ENCODE results near the gene PHF2. TPM values are rescaled to one million over a fixed set of nuclear protein-coding genes. Genes with fewer than 3 reads are reported as not detected.
A peak's percentile ranks its signal among the peaks of the same experiment; 100 is the strongest.

The PHF2 gene
- total and polyA plus RNA-seq, 2 experiments from 2014 or later, result 4.6 to 16.5 TPM

DNA sequence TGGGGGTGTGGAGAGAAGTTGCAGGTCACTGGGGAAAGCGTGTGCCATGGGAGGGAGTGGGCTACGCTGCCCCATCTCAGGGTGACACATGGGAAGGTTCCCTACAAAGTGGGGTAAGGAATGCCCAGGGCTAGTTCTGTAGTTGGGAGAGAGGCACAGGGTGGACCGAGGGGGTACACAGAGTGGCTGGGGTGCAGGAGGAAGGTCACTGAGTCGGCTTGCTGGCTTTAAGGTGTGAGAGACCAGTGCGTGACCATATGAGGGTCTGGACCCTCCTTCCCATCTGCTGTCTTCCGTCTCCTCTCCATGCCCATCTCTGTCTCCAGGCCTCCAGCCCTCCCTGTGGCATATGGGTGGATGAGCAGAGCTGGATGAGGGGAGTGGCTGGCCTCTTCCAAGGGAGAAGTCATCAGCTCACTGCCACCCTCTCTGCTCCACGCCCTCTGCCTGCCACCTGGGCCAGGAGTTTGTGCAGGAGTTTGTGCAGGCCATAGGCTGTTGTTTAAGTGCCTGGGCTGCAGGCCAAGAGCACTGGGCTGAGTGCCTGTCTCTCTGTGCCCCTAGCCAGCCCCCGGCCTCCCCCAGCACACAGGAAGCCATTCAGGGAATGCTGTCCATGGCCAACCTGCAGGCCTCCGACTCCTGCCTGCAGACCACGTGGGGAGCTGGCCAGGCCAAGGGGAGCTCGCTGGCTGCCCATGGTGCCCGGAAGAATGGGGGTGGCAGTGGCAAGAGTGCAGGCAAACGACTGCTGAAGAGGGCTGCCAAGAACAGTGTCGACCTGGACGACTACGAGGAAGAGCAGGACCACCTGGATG, 96.8 kb downstream of the PHF2 start:
- TF ChIP-seq EZH2phosphoT487 (IDR thresholded peaks at IDR 0.05; ENCODE audit: insufficient read depth, low read depth) (no peak), EZH2 (IDR thresholded peaks at IDR 0.05; ENCODE audit: insufficient read depth, poor library complexity, severe bottlenecking) (no peak)
- Histone ChIP-seq H3K36me3 (ENCODE audit: low read depth) (no peaks in the 10 kb centered on the region), H3K4me1 (ENCODE audit: insufficient read depth) (no peaks in the 10 kb centered on the region), H2AFZ (no peak overlapping the region), H3F3A (ENCODE audit: insufficient read depth) (peaks cover 8% of the 10 kb centered on the region; the same call in 1 of the 2 replicates), H3K79me2 (ENCODE audit: insufficient read depth) (no peaks in the 10 kb centered on the region), H3K4me3 (no peak overlapping the region), H3K27ac (no peak overlapping the region), H3K9me2 (ENCODE audit: insufficient read depth) (no peaks in the 10 kb centered on the region), H3K9ac (no peak overlapping the region), H3K4me2 (ENCODE audit: unreplicated experiment) (no peak overlapping the region), H3K27me3 (replicated peaks; ENCODE audit: insufficient read depth) (no peaks in the 10 kb centered on the region), H4K20me1 (ENCODE audit: insufficient read depth) (no peaks in the 10 kb centered on the region), H3K9me3 (ENCODE audit: low read depth) (no peaks in the 10 kb centered on the region)
- DNase-seq, result peak; percentile 53
- 68 to 70% methylated on average over 16 of the region's 16 CpGs for WGBS, 2 experiments (ENCODE audit: low coverage in 1 of 2, low lambda C conversion rate in 2 of 2, missing lambda C conversion rate in 2 of 2)
- in situ Hi-C loops (cut with MboI), result no loop called here

DNA sequence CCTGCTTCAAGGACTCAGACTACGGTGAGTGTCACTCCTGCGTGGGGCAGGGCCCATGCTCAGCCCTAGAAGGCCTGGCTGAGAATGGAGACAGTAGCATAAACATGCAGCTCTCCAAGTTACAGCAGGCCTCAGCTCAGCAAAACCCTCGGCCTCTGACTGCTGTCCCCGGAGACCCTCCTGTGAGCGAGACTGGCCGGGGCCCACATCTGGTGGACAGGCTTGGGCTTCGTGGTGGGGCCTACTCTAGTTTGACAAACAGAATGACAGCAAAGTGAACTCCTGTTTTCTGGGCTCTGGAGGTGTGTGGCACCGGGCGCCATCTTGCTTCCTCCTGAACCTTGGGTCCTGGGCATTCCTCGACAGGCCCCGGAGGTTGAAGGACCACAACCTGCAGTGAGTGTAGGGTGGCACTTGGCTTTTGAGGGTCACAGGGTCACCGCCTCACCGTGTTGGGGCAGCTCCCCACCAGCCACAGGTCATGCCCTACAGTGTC, 97.5 kb downstream of the PHF2 start:
- no peak overlapping the region for H3K4me2 ChIP-seq (ENCODE audit: unreplicated experiment)
- H3K4me3 ChIP-seq, result no peak overlapping the region
- no peak overlapping the region for H3K9ac ChIP-seq
- no peak overlapping the region for H2AFZ ChIP-seq
- H3K36me3 ChIP-seq (ENCODE audit: low read depth), result no peaks in the 10 kb centered on the region
- H3K9me2 ChIP-seq (ENCODE audit: insufficient read depth), result no peaks in the 10 kb centered on the region
- H3F3A ChIP-seq (ENCODE audit: insufficient read depth), result peaks cover 11% of the 10 kb centered on the region; the same call in 1 of the 2 replicates
- no peak for DNase-seq
- H3K27ac ChIP-seq, result no peak overlapping the region
- in situ Hi-C loops (cut with MboI), result no loop called here
- no peaks in the 10 kb centered on the region for H4K20me1 ChIP-seq (ENCODE audit: insufficient read depth)
- 68 to 74% methylated on average over 13 of the region's 13 CpGs for WGBS, 2 experiments (ENCODE audit: low coverage in 1 of 2, low lambda C conversion rate in 2 of 2, missing lambda C conversion rate in 2 of 2)
- no peaks in the 10 kb centered on the region for H3K9me3 ChIP-seq (ENCODE audit: low read depth)
- TF ChIP-seq EZH2 (IDR thresholded peaks at IDR 0.05; ENCODE audit: insufficient read depth, poor library complexity, severe bottlenecking) (no peak), EZH2phosphoT487 (IDR thresholded peaks at IDR 0.05; ENCODE audit: insufficient read depth, low read depth) (no peak)
- no peaks in the 10 kb centered on the region for H3K79me2 ChIP-seq (ENCODE audit: insufficient read depth)
- H3K27me3 ChIP-seq (replicated peaks; ENCODE audit: insufficient read depth), result no peaks in the 10 kb centered on the region
- no peaks in the 10 kb centered on the region for H3K4me1 ChIP-seq (ENCODE audit: insufficient read depth)

DNA sequence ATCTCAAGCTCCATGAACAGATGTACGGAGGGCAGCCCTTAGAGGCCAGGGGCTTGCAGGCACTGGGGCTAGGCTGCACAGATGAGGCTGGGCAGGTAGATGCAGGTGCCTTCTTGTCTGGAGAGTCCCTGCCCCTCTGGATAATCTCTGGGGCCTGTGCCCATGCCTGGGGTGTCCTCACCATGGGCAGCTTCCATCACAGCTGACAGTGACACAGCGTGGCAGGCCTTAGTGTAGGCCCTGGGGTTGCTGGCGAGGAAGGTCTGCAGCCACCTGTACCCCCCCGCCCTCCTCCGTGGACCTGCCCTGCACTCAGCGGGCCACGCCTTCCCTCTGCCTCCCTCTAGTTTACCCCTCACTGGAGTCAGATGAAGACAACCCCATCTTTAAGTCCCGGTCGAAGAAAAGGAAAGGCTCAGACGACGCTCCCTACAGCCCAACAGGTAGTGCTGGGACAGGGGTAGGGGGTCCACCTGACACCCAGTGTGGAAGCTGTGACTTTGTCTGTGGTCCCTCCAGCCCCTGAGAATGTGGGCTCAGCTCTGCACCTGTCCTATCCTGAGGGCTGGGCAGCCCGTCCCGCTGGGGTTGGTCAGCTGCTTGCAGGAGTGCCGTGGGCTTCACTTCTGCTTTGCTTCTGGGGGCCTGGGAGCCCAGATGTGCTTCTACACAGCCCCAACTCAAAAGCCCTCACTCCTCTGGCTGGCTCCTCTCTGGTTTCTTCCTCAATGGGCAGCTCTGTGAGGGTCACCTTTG, 98.4 kb downstream of the PHF2 start:
- TF ChIP-seq EZH2 (IDR thresholded peaks at IDR 0.05; ENCODE audit: insufficient read depth, poor library complexity, severe bottlenecking) (no peak), EZH2phosphoT487 (IDR thresholded peaks at IDR 0.05; ENCODE audit: insufficient read depth, low read depth) (no peak)
- no peaks in the 10 kb centered on the region for H3K36me3 ChIP-seq (ENCODE audit: low read depth)
- H3K9ac ChIP-seq, result no peak overlapping the region
- no peak overlapping the region for H3K4me2 ChIP-seq (ENCODE audit: unreplicated experiment)
- no peak for DNase-seq
- no peak overlapping the region for H3K4me3 ChIP-seq
- H3F3A ChIP-seq (ENCODE audit: insufficient read depth), result peaks cover 12% of the 10 kb centered on the region; the same call in 1 of the 2 replicates
- H4K20me1 ChIP-seq (ENCODE audit: insufficient read depth), result no peaks in the 10 kb centered on the region
- H3K9me3 ChIP-seq (ENCODE audit: low read depth), result no peaks in the 10 kb centered on the region
- no peak overlapping the region for H2AFZ ChIP-seq
- no peak overlapping the region for H3K27ac ChIP-seq
- WGBS, 2 experiments (ENCODE audit: low coverage in 1 of 2, low lambda C conversion rate in 2 of 2, missing lambda C conversion rate in 2 of 2), result 88 to 93% methylated on average over 12 to 14 of the region's 14 CpGs
- H3K27me3 ChIP-seq (replicated peaks; ENCODE audit: insufficient read depth), result no peaks in the 10 kb centered on the region
- H3K4me1 ChIP-seq (ENCODE audit: insufficient read depth), result no peaks in the 10 kb centered on the region
- in situ Hi-C loops (cut with MboI), result loop anchor here (25.0 kb wide), 1 partner anchor 538 kb away; no protein-coding TSS in a partner anchor
- no peaks in the 10 kb centered on the region for H3K79me2 ChIP-seq (ENCODE audit: insufficient read depth)
- no peaks in the 10 kb centered on the region for H3K9me2 ChIP-seq (ENCODE audit: insufficient read depth)

DNA sequence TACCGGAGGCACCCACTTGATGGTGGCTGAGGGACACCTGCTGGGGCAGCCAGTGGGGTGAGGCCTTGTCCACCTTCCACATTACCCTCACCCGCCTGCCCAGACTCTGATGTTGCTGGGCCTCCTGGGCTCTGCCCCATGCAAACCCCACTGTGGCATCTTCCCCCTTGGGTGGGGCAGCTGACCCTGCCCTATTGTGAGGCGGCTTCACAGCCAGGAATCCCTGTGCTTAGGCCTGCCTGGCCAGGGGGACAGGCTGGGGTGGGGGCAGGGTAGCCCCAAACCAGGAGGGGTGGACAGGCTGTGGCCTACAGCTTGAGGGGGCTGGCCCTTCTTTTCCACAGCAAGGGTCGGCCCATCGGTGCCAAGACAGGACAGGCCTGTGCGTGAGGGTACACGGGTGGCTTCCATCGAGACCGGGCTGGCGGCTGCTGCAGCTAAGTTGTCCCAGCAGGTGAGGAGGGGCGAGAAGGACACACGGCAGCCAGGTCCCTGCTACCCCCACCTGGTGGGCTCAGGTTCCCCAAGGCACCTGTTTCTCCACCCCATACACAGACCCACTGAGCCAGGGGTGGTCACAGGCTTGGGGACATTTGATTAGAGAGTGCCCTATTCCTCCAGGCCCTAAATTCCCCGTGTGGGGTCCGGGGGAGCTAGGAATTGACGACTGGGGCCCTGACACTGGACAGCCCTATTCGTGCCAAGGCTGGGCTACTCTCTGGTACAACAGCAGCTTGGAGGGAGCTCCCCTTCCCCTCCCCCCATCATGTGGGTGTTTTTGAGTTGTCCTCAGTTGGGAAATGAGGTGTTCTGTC, 99.2 kb downstream of the PHF2 start:
- no peak for TF ChIP-seq EZH2 (IDR thresholded peaks at IDR 0.05; ENCODE audit: insufficient read depth, poor library complexity, severe bottlenecking)
- no peak for TF ChIP-seq EZH2phosphoT487 (IDR thresholded peaks at IDR 0.05; ENCODE audit: insufficient read depth, low read depth)
- in situ Hi-C loops (cut with MboI), result loop anchor here (25.0 kb wide), 1 partner anchor 537 kb away; no protein-coding TSS in a partner anchor
- no peak for DNase-seq

More for the DNA sequence above, 99.2 kb downstream of the PHF2 start:
- H3K79me2 ChIP-seq (ENCODE audit: insufficient read depth), result no peaks in the 10 kb centered on the region
- no peak overlapping the region for H2AFZ ChIP-seq
- H3K4me1 ChIP-seq (ENCODE audit: insufficient read depth), result no peaks in the 10 kb centered on the region
- no peaks in the 10 kb centered on the region for H3K36me3 ChIP-seq (ENCODE audit: low read depth)
- no peaks in the 10 kb centered on the region for H3K9me3 ChIP-seq (ENCODE audit: low read depth)
- H3K27ac ChIP-seq, result no peak overlapping the region
- H3K4me2 ChIP-seq (ENCODE audit: unreplicated experiment), result no peak overlapping the region
- H3K4me3 ChIP-seq, result no peak overlapping the region
- no peaks in the 10 kb centered on the region for H3K27me3 ChIP-seq (replicated peaks; ENCODE audit: insufficient read depth)
- no peaks in the 10 kb centered on the region for H4K20me1 ChIP-seq (ENCODE audit: insufficient read depth)
- H3K9ac ChIP-seq, result no peak overlapping the region
- H3F3A ChIP-seq (ENCODE audit: insufficient read depth), result peaks cover 12% of the 10 kb centered on the region; the same call in 1 of the 2 replicates
- no peaks in the 10 kb centered on the region for H3K9me2 ChIP-seq (ENCODE audit: insufficient read depth)
- WGBS, 2 experiments (ENCODE audit: low coverage in 1 of 2, low lambda C conversion rate in 2 of 2, missing lambda C conversion rate in 2 of 2), result 89 to 93% methylated on average over 15 of the region's 16 CpGs
